Measurements from ENCODE around the gene CORIN.
A peak's percentile ranks its signal among the peaks of the same experiment; 100 is the strongest.

The CORIN gene

DNA sequence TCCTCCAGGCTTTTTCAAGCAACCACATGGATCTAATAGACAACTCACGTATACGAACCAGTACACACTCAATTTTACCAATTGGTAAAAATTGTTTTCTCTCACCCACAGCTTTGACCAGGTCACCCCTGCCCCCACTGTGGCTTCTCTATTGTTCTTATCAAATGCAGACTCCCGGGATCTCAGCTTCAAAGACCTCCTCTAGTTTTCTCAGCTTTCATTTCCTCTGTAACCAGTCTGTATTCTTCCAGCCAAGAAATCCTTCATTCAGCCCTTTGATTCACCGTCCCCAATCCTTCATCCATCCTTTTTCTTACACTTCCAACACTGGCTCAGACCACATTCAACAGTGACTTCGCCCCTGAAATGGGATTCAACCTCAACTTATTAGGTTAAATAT is 120.7 kb downstream of the CORIN start:
- TF ChIP-seq, protein P1, sequence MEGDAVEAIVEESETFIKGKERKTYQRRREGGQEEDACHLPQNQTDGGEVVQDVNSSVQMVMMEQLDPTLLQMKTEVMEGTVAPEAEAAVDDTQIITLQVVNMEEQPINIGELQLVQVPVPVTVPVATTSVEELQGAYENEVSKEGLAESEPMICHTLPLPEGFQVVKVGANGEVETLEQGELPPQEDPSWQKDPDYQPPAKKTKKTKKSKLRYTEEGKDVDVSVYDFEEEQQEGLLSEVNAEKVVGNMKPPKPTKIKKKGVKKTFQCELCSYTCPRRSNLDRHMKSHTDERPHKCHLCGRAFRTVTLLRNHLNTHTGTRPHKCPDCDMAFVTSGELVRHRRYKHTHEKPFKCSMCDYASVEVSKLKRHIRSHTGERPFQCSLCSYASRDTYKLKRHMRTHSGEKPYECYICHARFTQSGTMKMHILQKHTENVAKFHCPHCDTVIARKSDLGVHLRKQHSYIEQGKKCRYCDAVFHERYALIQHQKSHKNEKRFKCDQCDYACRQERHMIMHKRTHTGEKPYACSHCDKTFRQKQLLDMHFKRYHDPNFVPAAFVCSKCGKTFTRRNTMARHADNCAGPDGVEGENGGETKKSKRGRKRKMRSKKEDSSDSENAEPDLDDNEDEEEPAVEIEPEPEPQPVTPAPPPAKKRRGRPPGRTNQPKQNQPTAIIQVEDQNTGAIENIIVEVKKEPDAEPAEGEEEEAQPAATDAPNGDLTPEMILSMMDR (IDR thresholded peaks at IDR 0.05; ENCODE audit: unreplicated experiment in 3 of 3): no peak
- H3K4me3 Mint-ChIP-seq: no peak overlapping the region
- no peaks in the 10 kb centered on the region for H3K36me3 Mint-ChIP-seq (ENCODE audit: low read depth)
- H3K4me1 Mint-ChIP-seq: peaks cover 20% of the 10 kb centered on the region
- H3K9me3 Mint-ChIP-seq: no peaks in the 10 kb centered on the region
- H3K27ac Mint-ChIP-seq: no peak overlapping the region
- no peaks in the 10 kb centered on the region for H3K27me3 Mint-ChIP-seq (ENCODE audit: low read depth)

DNA sequence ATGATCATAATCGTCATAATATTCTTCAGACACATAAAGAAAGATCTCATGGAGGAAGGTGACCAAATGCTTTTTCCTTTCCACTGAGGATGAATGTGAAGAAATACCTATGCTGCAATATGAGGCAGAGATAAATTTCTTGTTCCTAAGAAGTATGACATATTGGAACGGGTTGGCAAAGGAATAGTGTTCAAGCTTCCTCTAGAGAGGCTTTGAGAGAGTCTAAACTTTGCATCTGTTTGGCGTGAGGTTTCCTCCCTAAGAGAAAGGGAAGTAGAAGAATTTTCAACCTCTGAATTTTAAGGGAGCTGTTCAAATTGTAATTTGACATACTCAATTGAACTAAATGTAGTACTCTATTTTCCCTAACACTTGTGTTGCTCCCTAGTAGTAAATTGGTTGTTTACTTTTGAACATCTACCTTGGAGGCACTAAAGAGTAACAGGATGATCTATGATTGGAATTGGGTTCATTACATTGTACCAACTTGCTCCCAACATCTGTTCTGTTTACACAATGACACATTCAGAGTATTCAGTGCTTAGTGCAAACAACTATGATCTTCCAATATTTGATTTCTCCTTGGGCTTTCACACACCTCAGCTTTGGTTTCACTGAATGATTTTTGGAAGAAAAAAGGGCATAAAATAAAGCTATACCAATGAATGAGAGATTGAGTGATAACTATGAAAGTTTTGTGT is 122.0 kb downstream of the CORIN start:
- Mint-ChIP-seq H3K4me3 (no peak overlapping the region), H3K27ac (no peak overlapping the region), H3K36me3 (ENCODE audit: low read depth) (no peaks in the 10 kb centered on the region), H3K9me3 (no peaks in the 10 kb centered on the region), H3K4me1 (peaks cover 20% of the 10 kb centered on the region), H3K27me3 (ENCODE audit: low read depth) (no peaks in the 10 kb centered on the region)
- TF ChIP-seq, protein P1 (IDR thresholded peaks at IDR 0.05; ENCODE audit: unreplicated experiment in 3 of 3): no peak

GRCh38 chr4:47714269-47714668 is 123.6 kb downstream of the CORIN start:
- no peak overlapping the region for H3K4me3 Mint-ChIP-seq
- no peaks in the 10 kb centered on the region for H3K27me3 Mint-ChIP-seq (ENCODE audit: low read depth)
- peaks cover 20% of the 10 kb centered on the region for H3K4me1 Mint-ChIP-seq
- no peaks in the 10 kb centered on the region for H3K9me3 Mint-ChIP-seq
- no peak overlapping the region for H3K27ac Mint-ChIP-seq
- no peaks in the 10 kb centered on the region for H3K36me3 Mint-ChIP-seq (ENCODE audit: low read depth)
- TF ChIP-seq, protein P1 (IDR thresholded peaks at IDR 0.05; ENCODE audit: unreplicated experiment in 3 of 3): no peak

DNA sequence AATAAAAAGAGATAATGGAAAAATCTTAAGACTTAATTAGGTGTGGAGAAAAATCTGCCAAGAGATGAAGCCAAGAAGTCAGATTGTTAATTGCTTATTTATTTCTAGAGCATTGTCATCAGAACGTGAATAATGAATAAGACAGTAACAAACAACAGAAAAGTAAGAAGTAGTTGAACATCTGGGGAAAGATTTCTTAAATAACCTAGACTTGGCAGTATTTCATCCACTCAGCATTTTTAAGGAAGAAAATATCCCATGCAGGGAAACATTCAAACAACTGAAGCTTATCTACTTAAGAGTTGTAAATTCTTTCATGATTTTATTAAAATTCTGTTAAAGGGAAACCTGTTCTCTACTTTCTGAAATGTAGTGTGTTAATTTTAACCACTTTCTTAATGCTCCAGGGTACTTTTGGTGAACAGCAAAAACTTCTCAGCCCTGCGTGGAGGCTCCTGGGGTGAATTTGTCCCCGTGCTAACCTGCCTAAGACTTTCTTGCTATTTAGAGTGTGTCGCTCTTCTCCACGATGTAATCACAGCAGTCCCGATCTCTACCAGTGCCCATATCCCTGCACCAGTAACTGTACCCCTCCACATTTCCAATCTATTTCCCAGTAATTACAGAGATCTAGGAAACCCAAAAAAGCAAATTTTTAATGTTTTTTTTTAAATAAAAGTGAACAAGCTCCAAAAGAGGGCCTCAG is 124.6 kb downstream of the CORIN start:
- Mint-ChIP-seq H3K36me3 (ENCODE audit: low read depth) (no peaks in the 10 kb centered on the region), H3K4me1 (peaks cover 20% of the 10 kb centered on the region), H3K27ac (peak overlapping the region in 2 of 3 experiments; percentile 6 to 58), H3K9me3 (no peaks in the 10 kb centered on the region), H3K4me3 (no peak overlapping the region), H3K27me3 (ENCODE audit: low read depth) (peaks cover 7% of the 10 kb centered on the region)
- TF ChIP-seq, protein P1 (IDR thresholded peaks at IDR 0.05; ENCODE audit: unreplicated experiment in 3 of 3): no peak

- H3K36me3 Mint-ChIP-seq (ENCODE audit: low read depth): no peaks in the 10 kb centered on the region
- peaks cover 14% of the 10 kb centered on the region for H3K4me1 Mint-ChIP-seq
- H3K27me3 Mint-ChIP-seq (ENCODE audit: low read depth): peaks cover 7% of the 10 kb centered on the region
- H3K9me3 Mint-ChIP-seq: no peaks in the 10 kb centered on the region
- no peak overlapping the region for H3K4me3 Mint-ChIP-seq
- TF ChIP-seq, protein P1 (IDR thresholded peaks at IDR 0.05; ENCODE audit: unreplicated experiment in 3 of 3): no peak
- no peak overlapping the region for H3K27ac Mint-ChIP-seq
Measured at GRCh38 chr4:47711646-47712045, 126.2 kb downstream of the CORIN start.

All from nephron (organoid).